Endometrial microvascular endothelial cells (primary cell): ENCODE data around the gene DUSP5. TPM values are rescaled to one million over a fixed set of nuclear protein-coding genes. Genes with fewer than 3 reads are reported as not detected.

Source experiments
- in situ Hi-C: cut with HindIII; loops from 2 replicates; pipeline ENCODE4 v1.10.0; 2017; ENCODE audit warnings: low sequenced_read_pairs, low pct_unique_long_range_greater_than_20kb; ENCODE audit errors: inconsistent ontology term
- total RNA-seq: library from RNA; depleted of rRNA; stranded (reverse); fragments of >200 nt; gene quantifications from one replicate; pipeline ENCODE4 v1.2.3, GENCODE V29; 2015; ENCODE audit errors: inconsistent ontology term

DUSP5 gene
- total RNA-seq, 1 donor from 2014 or later = 34.1 TPM

DNA sequence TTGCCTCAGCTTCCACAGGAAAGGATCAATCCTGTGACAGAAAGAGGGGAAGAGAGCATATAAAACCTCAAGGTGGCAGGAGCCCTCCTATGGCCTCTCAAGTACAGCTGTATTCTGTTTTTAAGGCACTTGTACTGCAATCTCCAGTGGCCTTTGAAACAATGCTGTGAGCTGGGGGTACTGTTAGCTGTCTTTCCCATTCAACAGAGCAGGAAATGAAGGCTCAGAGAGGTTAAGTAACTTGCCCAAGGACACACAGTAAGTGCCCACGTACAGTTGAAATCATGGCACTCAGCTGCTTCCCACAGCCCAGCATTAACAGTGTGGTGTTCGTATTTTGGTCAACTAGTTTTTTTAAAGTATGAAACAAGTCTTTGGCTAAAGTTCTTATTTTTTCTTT is 34.0 kb downstream of the DUSP5 start:
- in situ Hi-C loops = loop anchor here (25.0 kb wide), 1 partner anchor 194 kb away; no protein-coding TSS in a partner anchor

DNA sequence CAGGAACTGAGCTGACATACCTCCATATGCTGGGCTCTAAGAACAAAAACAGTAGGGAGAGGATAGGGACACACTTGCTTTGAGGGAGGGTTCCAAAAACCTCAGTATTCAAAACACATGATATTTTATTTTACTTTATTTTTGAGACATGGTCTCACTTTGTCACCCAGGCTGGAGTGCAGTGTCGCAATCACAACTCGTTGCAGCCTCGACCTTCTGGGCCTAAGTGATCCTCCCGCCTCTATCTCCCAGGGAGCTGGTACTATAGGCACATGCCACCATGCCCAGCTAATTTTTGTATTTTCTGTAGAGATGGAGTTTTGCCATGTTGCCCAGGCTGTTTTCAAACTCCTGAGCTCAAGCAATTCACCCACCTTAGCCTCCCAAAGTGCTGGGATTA is 34.9 kb downstream of the DUSP5 start:
- in situ Hi-C loops = loop anchor here (25.0 kb wide), 1 partner anchor 195 kb away; no protein-coding TSS in a partner anchor

DNA sequence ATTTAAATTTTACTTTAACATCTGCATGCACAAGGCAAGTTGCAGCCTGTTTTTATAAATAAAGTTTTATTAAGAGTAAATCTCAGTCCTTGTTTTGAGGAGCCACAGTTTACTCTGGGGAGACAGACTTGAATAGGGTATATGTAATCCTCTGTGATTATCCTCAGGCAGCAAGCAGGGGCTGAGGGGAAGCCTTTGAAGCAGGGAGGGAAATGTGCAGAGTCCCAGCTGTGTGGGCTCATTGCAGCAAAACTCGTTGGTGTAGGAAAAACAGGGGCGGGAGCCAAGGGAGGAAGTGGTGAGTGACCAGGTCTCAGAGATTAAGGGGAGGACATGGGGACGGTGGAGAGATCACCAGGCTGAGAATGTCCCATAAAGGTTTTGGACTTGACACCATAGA is 35.4 kb downstream of the DUSP5 start:
- in situ Hi-C loops = loop anchor here (25.0 kb wide), 1 partner anchor 196 kb away; no protein-coding TSS in a partner anchor

DNA sequence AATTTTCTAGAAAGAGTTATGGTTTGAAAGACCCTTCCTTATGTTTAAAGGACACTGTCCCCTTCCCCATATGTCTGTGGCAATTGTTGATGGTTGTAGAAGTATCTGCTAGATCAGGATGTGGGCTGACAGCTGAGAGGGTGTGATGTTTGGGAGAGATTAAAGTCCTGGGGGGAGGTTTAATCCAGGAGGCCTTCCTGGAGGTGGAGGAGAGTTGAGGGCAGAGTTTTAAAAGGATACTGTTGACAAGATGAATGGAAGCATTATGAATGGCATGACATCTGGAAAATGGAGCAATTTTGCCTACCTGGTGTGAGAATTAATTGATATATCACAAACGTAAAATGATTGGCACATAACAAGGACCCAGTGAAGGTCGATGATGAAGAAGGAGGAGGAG is 36.9 kb downstream of the DUSP5 start:
- in situ Hi-C loops = loop anchor here (25.0 kb wide), 1 partner anchor 197 kb away; no protein-coding TSS in a partner anchor

DNA sequence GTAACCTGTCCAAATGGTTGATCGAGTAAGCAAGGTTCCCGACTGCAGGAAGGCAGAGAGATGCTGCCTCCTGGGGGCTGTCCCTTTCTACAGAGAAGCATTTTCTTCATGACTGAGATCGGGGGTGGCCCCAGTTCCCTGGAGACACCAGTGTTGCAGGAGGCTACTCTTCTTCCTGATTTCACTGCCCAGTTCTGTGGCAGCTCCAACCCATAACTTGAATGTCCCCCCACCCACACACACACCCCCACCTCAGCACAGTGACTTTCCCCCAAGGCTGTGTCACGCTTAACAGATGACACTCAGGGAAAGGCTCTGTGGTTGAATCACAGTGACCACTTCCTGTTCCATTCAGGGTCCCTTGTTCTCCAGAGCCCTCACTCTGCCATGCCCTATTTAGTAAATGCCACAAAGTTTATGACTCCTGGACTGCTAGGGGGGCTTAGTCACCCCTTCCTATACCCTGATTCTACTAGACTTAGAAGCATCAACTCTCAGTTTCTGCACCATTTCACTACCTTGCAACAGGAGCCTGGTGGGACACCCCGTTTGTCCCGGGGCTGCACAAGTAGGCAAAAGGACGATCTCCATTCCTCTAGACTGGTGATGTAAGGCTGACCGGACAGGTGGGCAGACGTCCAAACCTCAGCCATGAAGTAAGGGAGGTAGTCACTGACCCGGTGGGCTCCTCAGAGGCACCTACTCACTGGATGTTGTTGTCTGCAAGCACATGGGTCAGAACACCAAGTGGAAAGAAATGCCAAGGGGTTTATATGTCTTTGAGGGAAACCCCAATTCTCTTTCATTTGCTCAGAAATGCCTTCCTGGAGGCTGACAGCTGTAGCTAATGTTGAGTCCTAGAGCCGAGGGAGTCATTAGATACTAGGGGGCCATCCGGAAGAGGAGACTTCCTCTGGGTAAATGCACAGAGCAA is 38.5 kb downstream of the DUSP5 start:
- in situ Hi-C loops = loop anchor here (25.0 kb wide), 1 partner anchor 199 kb away; no protein-coding TSS in a partner anchor

DNA sequence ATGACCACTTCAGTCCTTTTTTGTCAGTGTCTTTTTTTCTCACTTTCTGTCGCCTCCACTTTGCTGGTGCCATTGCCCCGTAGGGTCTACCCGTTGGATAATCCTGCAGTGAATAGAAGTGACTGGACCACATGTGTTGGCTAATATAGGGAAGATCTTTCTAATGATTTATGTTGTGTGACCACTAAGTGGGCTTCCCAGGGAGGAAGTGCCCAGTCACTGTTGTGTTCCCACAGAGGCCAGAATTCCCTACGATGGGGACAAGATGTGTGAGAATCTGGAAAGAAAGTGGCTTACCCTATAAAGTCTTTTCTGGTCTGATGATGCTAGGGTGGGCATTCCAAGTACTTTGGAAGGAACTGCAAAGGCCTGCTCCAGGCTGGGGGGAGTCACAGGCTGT is 41.4 kb downstream of the DUSP5 start:
- in situ Hi-C loops = loop anchor here (25.0 kb wide), 1 partner anchor 202 kb away; no protein-coding TSS in a partner anchor

DNA sequence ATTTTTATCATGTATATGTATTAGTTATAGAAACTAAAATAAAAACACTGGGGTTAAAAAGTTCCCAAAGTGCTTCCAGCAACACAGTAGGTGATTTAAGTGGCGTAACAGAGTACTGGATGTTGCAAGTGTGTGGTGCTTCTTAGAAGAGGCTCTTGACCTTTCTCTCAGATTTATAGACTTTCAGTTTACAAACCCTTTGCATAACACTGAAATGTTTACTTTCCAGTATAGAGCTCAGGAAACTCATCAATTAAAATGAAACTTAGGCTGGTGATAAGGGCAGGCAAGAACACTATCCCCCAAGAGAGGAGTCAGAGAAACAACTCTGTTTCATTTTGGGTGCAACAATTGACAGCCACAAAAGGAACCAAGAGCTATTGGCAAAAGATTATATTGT is 42.3 kb downstream of the DUSP5 start:
- in situ Hi-C loops = loop anchor here (25.0 kb wide), 1 partner anchor 203 kb away; no protein-coding TSS in a partner anchor

DNA sequence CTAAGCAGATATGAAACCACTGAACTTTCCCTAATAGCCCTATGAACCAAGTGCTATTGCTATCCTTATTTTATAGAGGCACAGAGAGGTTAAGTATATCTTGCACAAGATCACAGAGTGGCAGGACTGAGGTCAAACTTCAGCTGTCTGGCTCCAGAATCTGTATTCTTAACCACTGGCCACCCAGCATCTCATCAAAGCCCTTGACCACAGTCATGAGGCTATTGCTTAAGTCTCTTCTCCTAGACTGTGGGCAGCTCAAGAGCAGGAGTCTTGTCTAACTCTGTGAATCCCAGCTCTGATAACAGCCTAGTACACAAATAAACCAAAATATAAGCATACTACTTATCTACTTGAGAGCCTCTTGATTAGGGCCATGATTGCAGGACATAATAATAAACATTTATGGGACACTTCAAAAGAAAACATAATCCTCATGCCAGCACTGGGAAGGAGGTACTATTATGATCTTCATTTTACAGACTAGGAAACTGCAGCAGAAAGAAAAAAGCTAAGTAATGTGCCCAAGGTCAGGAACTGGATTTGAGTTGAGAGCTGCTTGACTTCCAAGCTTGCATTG is 47.3 kb downstream of the DUSP5 start:
- in situ Hi-C loops = loop anchor here (25.0 kb wide), 1 partner anchor 208 kb away; no protein-coding TSS in a partner anchor

DNA sequence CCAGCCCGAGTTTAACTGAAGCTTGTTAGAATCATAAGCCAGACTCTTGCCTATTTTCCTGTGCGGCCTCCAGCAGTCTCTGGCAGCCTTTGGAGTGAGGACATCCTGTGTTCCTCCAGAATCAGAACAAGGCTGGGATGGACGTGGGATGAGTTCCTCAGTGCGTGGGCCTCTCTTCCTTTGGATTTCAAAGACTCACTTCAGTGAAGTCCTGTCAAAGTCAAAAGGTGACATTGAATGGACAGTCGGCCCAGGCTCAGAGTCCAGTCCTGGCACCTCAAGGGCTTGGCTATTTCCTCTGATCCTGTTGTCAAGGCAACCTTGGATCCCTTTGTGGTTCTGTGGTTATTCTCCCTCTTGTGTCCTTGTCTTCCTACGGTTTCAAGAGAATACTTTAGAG is 48.4 kb downstream of the DUSP5 start:
- in situ Hi-C loops = loop anchor here (25.0 kb wide), 1 partner anchor 209 kb away; no protein-coding TSS in a partner anchor

DNA sequence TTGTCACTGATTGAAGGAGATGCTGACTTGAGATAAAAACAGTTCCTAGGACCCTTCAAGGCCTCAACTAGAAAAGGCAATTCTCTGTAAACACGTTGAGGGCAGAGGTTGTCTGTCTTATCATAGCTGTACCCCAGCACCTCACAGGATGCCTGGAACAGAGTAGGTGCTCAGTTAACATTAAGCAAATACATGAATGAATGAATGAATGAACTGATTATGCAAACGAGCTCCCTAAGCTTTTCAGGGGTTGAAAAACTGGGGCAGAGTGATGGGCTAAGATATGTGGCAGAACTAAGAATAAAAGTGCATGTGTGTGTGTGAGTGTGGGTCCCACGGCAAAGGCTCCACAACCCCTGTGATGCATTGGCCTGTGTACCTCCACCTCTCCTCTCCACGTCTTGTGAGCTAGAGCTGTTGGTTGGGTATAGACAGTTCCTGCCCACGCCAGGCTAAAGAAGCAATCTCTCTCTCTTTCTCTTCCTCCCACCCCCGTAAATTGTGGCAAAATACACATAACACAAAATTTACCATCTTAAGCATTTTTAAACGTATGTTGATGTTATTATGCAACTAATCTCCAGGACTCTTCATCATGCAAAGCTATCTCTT is 48.9 kb downstream of the DUSP5 start:
- in situ Hi-C loops = loop anchor here (25.0 kb wide), 1 partner anchor 209 kb away; no protein-coding TSS in a partner anchor

DNA sequence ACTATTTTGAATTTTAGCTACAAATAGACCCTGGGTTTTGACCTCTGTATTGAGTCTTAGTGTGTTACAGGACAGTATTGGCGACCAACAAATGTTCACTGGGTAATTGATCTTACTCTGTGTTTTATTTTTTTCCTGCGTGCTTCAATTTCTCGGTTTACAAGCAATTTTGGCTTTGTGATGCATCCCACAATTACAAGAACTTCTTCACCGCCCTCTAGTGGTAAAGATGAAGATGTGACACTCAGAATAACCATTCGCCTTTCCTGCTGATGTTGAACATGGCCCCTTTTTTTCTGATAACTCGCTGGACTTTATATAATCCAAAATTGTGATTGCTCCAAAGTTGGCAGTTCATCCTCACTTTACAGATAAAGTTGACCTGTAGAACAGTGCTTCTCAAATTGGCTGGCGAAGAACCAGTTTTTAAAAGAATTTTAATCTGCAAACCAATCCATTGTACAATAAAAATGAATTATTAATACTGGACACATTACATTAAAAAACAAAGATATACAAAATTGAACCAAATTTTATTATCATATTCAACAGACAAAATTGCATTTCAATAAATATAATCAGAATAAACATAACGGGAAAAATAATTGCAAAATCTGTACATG is 49.5 kb downstream of the DUSP5 start:
- in situ Hi-C loops = loop anchor here (25.0 kb wide), 1 partner anchor 210 kb away; no protein-coding TSS in a partner anchor

DNA sequence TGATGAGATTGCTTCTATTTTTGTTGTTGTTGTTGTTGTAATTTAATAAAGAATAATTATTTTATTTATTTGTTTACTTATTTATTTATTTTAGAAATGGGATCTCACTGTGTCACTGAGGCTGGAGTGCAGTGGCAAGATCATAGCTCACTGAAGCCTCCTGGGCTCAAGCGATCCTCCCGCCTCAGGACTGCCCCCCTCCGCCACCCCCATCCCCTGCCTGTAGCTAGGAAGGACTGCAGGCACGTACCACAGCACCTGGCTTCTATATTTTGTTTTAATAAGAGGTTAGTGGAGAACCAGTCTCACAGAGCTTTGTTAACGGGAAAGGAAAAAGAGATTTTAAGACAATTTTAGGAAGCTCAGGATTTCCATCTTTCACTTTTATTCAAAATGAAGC is 50.3 kb downstream of the DUSP5 start:
- in situ Hi-C loops = loop anchor here (25.0 kb wide), 1 partner anchor 211 kb away; no protein-coding TSS in a partner anchor

DNA sequence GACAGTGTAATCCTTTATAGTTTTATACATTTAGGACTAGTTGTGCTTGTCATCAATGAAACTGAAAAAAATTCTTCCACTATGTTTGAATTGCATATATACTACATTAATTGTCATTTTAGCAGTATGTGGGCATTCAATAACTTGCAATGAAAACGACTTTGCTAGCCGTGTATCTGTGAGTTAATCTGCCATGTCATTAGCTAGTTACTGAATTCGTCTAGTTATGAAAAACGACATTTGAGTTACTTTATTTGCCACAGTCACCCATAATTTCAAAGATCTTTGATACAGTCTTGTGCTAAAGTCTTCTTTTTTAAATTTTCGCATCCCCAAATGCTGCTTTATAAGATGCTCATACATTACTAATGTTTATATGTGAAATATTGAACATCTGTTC is 51.5 kb downstream of the DUSP5 start:
- in situ Hi-C loops = loop anchor here (25.0 kb wide), 1 partner anchor 212 kb away; no protein-coding TSS in a partner anchor

DNA sequence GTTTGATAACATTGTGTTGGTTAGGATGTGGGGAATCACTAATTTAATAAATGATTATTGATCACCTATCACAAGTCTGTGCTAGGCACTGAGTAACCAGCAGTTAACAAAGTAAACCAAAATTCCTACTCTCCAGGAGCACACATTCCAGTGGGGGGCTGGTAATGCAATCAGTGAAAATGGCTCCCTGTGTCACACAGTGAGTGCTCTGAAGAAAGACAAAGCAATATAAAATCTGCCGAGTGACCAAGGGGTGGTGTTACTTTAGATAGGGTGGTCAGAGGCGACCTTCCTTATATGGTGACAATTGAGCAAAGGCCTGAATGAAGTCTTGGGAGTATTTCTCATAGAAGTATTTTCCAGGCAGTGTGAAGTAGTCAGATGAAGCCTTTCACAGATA is 56.2 kb downstream of the DUSP5 start:
- in situ Hi-C loops = no loop called here

DNA sequence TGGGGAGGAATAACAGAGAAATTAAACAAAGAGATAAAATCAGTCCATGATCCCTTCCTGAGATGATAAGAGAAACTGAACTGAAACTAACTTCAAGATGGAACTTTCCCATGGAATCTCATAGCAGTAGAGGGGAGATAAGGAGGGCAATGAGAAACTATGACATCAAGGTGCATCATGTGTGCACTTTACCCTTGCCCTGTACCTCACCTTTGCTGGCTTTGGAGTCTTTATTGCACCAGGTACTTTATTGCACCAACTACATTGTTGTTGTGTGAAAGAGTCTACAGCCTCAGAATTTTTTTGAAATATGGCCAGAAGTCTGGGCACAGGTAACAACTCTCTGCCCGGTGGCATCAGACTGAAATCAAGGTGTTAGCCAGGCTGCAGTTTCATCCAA is 58.6 kb downstream of the DUSP5 start:
- in situ Hi-C loops = no loop called here

DNA sequence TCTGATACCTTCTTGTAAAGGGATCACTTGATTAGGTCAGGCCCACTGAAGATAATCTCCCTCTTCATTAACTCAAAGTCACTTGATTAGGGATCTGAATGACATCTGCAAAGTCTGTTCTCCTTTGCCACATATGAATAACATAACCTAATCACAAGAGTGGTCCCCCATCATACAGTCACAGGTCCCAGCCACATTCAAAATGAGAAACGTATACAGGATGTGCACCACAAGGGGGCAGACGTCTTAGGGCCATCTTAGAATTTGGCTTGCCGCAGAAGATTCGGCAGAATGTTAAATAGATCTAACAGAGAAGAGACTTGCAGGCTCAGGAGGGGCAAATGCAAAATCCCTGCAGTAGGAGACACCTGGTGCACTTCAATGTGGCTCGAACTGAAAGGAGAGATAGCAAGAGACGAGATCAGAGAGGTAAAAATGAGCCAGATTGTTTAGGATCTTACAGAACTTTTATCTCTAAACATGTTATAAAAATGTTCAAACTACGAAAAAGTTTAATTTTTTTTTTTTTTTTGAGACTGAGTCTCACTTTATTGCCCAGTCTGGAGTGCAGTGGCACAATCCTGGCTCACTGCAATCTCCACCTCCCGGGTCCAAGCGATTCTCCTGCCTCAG is 59.4 kb downstream of the DUSP5 start:
- in situ Hi-C loops = no loop called here

DNA sequence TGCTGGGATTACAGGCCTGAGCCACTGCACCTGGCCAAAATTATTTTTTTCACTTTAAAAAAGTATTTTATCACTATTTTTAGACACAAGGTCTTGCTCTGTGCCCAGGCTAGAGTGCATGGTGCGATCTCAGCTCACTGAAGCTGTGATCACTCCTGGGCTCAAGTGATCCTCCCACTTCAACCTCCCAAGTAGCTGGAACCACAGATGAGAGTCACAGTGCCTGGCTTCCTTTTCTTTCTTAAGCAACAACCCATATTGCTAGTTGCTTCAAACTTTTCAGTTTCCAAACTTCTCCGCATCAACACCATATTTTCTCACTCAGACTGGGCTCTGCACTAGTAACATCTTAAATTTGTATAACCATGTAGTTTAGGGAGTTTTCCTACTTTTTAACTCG is 60.3 kb downstream of the DUSP5 start:
- in situ Hi-C loops = no loop called here

DNA sequence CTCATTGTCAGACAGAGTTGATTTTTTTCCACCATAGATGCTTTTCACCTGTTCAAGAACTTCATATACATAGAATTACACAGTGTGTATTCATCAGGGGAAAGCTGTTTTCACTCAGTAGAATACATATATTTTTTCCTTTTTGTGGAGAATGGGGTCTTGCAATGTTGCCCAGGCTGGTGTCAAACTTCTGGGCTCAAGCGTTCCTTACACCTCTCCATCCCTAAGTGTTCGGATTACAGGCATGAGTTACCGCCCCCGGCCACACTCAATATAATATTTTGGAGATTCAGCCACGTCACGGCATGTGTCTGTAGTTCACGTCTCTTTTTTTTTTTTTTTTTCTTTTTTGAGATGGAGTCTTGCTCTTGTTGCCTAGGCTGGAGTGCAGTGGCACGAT is 62.3 kb downstream of the DUSP5 start:
- in situ Hi-C loops = no loop called here
